H1 (cell line): ENCODE measurements around the gene AGPAT2. TPM values are rescaled to one million over a fixed set of nuclear protein-coding genes. Genes with fewer than 3 reads are reported as not detected.

Experiments used
- CTCF ChIA-PET: fragments of 300-600 bp; sonication (Branson Sonifier 250); formaldehyde crosslinking; loops from one replicate; lab custom pipeline; 2021; ENCODE audit not compliant: partially characterized antibody; lab: Charles Lee
- POLR2A ChIA-PET: fragments of 300-600 bp; sonication (Branson Sonifier 250); formaldehyde crosslinking; loops from one replicate; lab custom pipeline; 2021; ENCODE audit warnings: inconsistent platforms; ENCODE audit not compliant: partially characterized antibody; lab: Charles Lee
- DNase-seq, 2 experiments: peaks; one replicate each; pipeline versions ENCODE4 v3.0.0 to v3.0.0-alpha.2; 2010 to 2022; ENCODE audit warnings: low spot score in 2 of 2, low read depth in 1 of 2, mixed read lengths in 1 of 2
- FAIRE-seq: peaks from 2 replicates; lab custom pipeline; 2011; peaks lifted over from hg19 to GRCh38; lab: Jason Lieb, UNC
- H2AFZ ChIP-seq: 2 replicates; pipeline ENCODE4 v1.8.1; 2012; ENCODE audit warnings: low read length, inconsistent platforms
- H2AK5ac ChIP-seq: 2 replicates; pipeline ENCODE4 v1.6.1; 2013; ENCODE audit warnings: low read depth, low read length
- H2BK120ac ChIP-seq: replicated peaks from 2 replicates; pipeline ENCODE3; 2013; ENCODE audit warnings: low read depth, low read length, inconsistent platforms
- H2BK12ac ChIP-seq: 2 replicates; pipeline ENCODE4 v1.6.1; 2013; ENCODE audit warnings: low read depth, low read length
- H2BK15ac ChIP-seq: 2 replicates; pipeline ENCODE4 v1.6.1; 2013; ENCODE audit warnings: low read length
- H2BK20ac ChIP-seq: 2 replicates; pipeline ENCODE4 v1.6.1; 2013; ENCODE audit warnings: low read length
- H2BK5ac ChIP-seq: 2 replicates; pipeline ENCODE4 v1.6.1; 2013; ENCODE audit warnings: low read depth, low read length
- H3K14ac ChIP-seq: 2 replicates; pipeline ENCODE4 v1.6.1; 2013; ENCODE audit warnings: inconsistent platforms; ENCODE audit not compliant: insufficient read length
- H3K18ac ChIP-seq: 2 replicates; pipeline ENCODE4 v1.6.1; 2013; ENCODE audit warnings: low read length; ENCODE audit errors: extremely low read depth
- H3K23ac ChIP-seq: 2 replicates; pipeline ENCODE4 v1.6.1; 2013; ENCODE audit warnings: inconsistent platforms; ENCODE audit not compliant: insufficient read length
- H3K23me2 ChIP-seq: 2 replicates; pipeline ENCODE4 v1.6.1; 2013; ENCODE audit warnings: low read depth, low read length
- H3K27ac ChIP-seq: 2 replicates; pipeline ENCODE4 v1.6.1; 2011; ENCODE audit warnings: low read depth, low read length, inconsistent platforms
- H3K27me3 ChIP-seq, 4 experiments: replicated peaks in 1 of 4; 1 replicate in 1 of 4; 2 replicates in 3 of 4; pipeline versions ENCODE4 v1.6.1 to v1.8.1; 2011 to 2013; ENCODE audit warnings: low read length in 3 of 4, mild to moderate bottlenecking in 3 of 4, inconsistent platforms in 2 of 4, mixed read lengths in 2 of 4, moderate library complexity in 1 of 4; ENCODE audit not compliant: control insufficient read depth in 3 of 4, insufficient read depth in 3 of 4; ENCODE audit errors: extremely low read depth in 1 of 4
- H3K36me3 ChIP-seq, 4 experiments: 2 replicates each; pipeline versions ENCODE4 v1.6.1 to v1.8.1; 2011 to 2013; ENCODE audit warnings: mild to moderate bottlenecking in 4 of 4, low read length in 3 of 4, moderate library complexity in 2 of 4, control low read depth in 1 of 4, inconsistent platforms in 1 of 4; ENCODE audit not compliant: insufficient read depth in 4 of 4, control insufficient read depth in 2 of 4
- H3K4ac ChIP-seq: replicated peaks from 2 replicates; pipeline ENCODE3; 2013; ENCODE audit warnings: low read length, low read depth, mixed read lengths, inconsistent platforms; ENCODE audit not compliant: insufficient read length
- H3K4me1 ChIP-seq, 4 experiments: replicated peaks in 1 of 4; 1 replicate in 1 of 4; 2 replicates in 3 of 4; pipeline versions ENCODE4 v1.6.1 to v1.8.1; 2011 to 2013; ENCODE audit warnings: low read length in 3 of 4, inconsistent platforms in 2 of 4, mixed read lengths in 1 of 4; ENCODE audit not compliant: insufficient read depth in 4 of 4, control insufficient read depth in 3 of 4
- H3K4me2 ChIP-seq, 2 experiments: 2 replicates each; pipeline versions ENCODE4 v1.6.1 to v1.8.1; 2011 to 2013; ENCODE audit warnings: low read depth in 2 of 2, low read length in 2 of 2, control low read depth in 1 of 2, inconsistent platforms in 1 of 2, mild to moderate bottlenecking in 1 of 2; ENCODE audit not compliant: insufficient read depth in 1 of 2
- H3K4me3 ChIP-seq, 4 experiments: fragments of 200-600, 300-600 bp in 1 of 4; sonication (generic), shearing (Covaris generic), sonication (Bioruptor Twin) in 1 of 4; 2 replicates each; pipeline versions ENCODE4 v1.5.1 to v1.8.1; 2011 to 2016; ENCODE audit warnings: low read length in 4 of 4, low read depth in 3 of 4, control low read depth in 2 of 4, inconsistent platforms in 2 of 4, mild to moderate bottlenecking in 2 of 4, mixed read lengths in 1 of 4, moderate library complexity in 1 of 4; ENCODE audit not compliant: insufficient read depth in 2 of 4; ENCODE audit errors: extremely low read depth in 1 of 4
- H3K56ac ChIP-seq: replicated peaks from 2 replicates; pipeline ENCODE3; 2013; ENCODE audit warnings: low read depth, mild to moderate bottlenecking, mixed read lengths, low read length, inconsistent platforms; ENCODE audit not compliant: insufficient read length
- H3K79me1 ChIP-seq: 2 replicates; pipeline ENCODE4 v1.6.1; 2013; ENCODE audit warnings: low read depth, low read length, control low read depth
- H3K79me2 ChIP-seq, 2 experiments: 2 replicates each; pipeline versions ENCODE4 v1.6.1 to v1.8.1; 2012 to 2013; ENCODE audit warnings: low read length in 2 of 2, mild to moderate bottlenecking in 2 of 2, inconsistent platforms in 1 of 2; ENCODE audit not compliant: insufficient read depth in 2 of 2, control insufficient read depth in 1 of 2
- H3K9ac ChIP-seq, 4 experiments: replicated peaks in 1 of 4; 1 replicate in 1 of 4; 2 replicates in 3 of 4; pipeline versions ENCODE4 v1.6.1 to v1.8.1; 2011 to 2013; ENCODE audit warnings: low read depth in 3 of 4, low read length in 3 of 4, control low read depth in 2 of 4, mild to moderate bottlenecking in 2 of 4, moderate library complexity in 2 of 4, inconsistent platforms in 1 of 4; ENCODE audit errors: extremely low read depth in 1 of 4
- H3K9me3 ChIP-seq, 2 experiments: 2 replicates each; pipeline versions ENCODE4 v1.6.1 to v1.8.1; 2012 to 2013; ENCODE audit warnings: mild to moderate bottlenecking in 2 of 2, moderate library complexity in 2 of 2, control low read depth in 1 of 2, inconsistent platforms in 1 of 2, low read depth in 1 of 2, low read length in 1 of 2, mixed read lengths in 1 of 2; ENCODE audit not compliant: insufficient read depth in 2 of 2
- H4K20me1 ChIP-seq, 2 experiments: replicated peaks in 1 of 2; 2 replicates each; pipeline versions ENCODE3 to v1.8.1; 2011 to 2013; ENCODE audit warnings: inconsistent platforms in 2 of 2, low read length in 2 of 2, mild to moderate bottlenecking in 1 of 2; ENCODE audit not compliant: insufficient read depth in 2 of 2, control insufficient read depth in 1 of 2
- H4K5ac ChIP-seq: 2 replicates; pipeline ENCODE4 v1.6.1; 2013; ENCODE audit warnings: low read length, low read depth, mixed read lengths, inconsistent platforms; ENCODE audit not compliant: insufficient read length
- H4K8ac ChIP-seq: 2 replicates; pipeline ENCODE4 v1.8.0; 2013; ENCODE audit warnings: mild to moderate bottlenecking, moderate library complexity, low read length, inconsistent platforms; ENCODE audit not compliant: insufficient read depth; ENCODE audit errors: extremely low read depth
- H4K91ac ChIP-seq: replicated peaks from 2 replicates; pipeline ENCODE3; 2013; ENCODE audit warnings: low read length, mixed read lengths, inconsistent platforms; ENCODE audit not compliant: insufficient read length
- GTF2F1 ChIP-seq: IDR thresholded peaks from 2 replicates; pipeline ENCODE4 v1.6.1; 2012; ENCODE audit warnings: low read depth, low read length, improper control_type of control experiment, borderline replicate concordance
- PHF8 ChIP-seq: fragments of 200-600 bp; sonication (generic); conservative IDR thresholded peaks from 2 replicates; pipeline ENCODE4 v1.7.1; 2012; ENCODE audit warnings: low read depth, mild to moderate bottlenecking, inconsistent platforms, low read length, moderate library complexity
- POU5F1 ChIP-seq: IDR thresholded peaks from 2 replicates; pipeline ENCODE4 v1.6.1; 2011; ENCODE audit warnings: low read depth, mild to moderate bottlenecking, low read length, moderate library complexity
- WGBS, 2 experiments: shearing (Covaris generic) in 1 of 2; methylation state at CpG; one replicate each; pipeline versions ENCODE4 v1.1.6 to v1.1.7; 2013 to 2015; ENCODE audit warnings: low lambda C conversion rate in 2 of 2, mixed read lengths in 2 of 2, inconsistent platforms in 1 of 2, low coverage in 1 of 2, missing lambda C conversion rate in 1 of 2; ENCODE audit not compliant: insufficient replicate concordance in 2 of 2, insufficient coverage in 1 of 2, insufficient read length in 1 of 2; ENCODE audit errors: extremely low coverage in 1 of 2, missing lambda C conversion rate in 1 of 2; 5-methylcytosine and 5-hydroxymethylcytosine counted together
- polyA plus RNA-seq, 7 experiments: library from polyadenylated mRNA; depleted of rRNA in 3 of 7; stranded (reverse) in 5 of 7; unstranded in 2 of 7; fragments of >200 nt in 5 of 7; fragments of 200-250 nt in 2 of 7; gene quantifications; 1 replicate in 5 of 7; 2 replicates in 1 of 7; 4 replicates in 1 of 7; pipeline versions ENCODE4 v1.2.1 to v1.2.3, GENCODE V29; 2011 to 2013; ENCODE audit warnings: missing spikeins in 2 of 7, mixed read lengths in 2 of 7
- total RNA-seq: library from RNA; stranded (reverse); fragmentation: NEBNext Ultra II Directional; extraction: Animal tissue kit (Norgen Biotek cat#: 25700); gene quantifications from 2 replicates; pipeline ENCODE4 v1.2.1, GENCODE V29; 2021

Gene AGPAT2
- total and polyA plus RNA-seq, 2 of the 8 experiments (the other 6 are each of a cell fraction or from before 2014, with no cell fraction given): 31.6 to 37.6 TPM

- Histone ChIP-seq H3K4me1 (peaks cover 0 to 13% (median 5%) of the 10 kb centered on the region in 4 experiments; a peak in 5 of 7 replicates), H4K8ac (no peak overlapping the region), H3K4me3 (no peak overlapping the region), H4K91ac (no peak overlapping the region), H3K14ac (no peak overlapping the region), H2BK12ac (no peak overlapping the region), H2BK5ac (no peak overlapping the region), H3K4ac (no peak overlapping the region), H2BK15ac (no peak overlapping the region), H3K27ac (no peak overlapping the region), H3K23me2 (no peaks in the 10 kb centered on the region), H3K56ac (no peak overlapping the region), H3K18ac (no peak overlapping the region), H4K20me1 (no peaks in the 10 kb centered on the region)
- DNase-seq: no peak
- 92% methylated on average over 10 of the region's 11 CpGs; no CpG with 5 or more reads in 1 of the 2 experiments for whole genome bisulfite sequencing, 2 experiments
- TF ChIP-seq PHF8 (no peak), GTF2F1 (no peak), POU5F1 (no peak)
- TF ChIP-seq, all 59 proteins: peak for 0
- no peak for FAIRE-seq
- no peaks in the 10 kb centered on the region for H3K27me3 ChIP-seq
- H2BK20ac ChIP-seq: no peak overlapping the region
- no peak overlapping the region for H2BK120ac ChIP-seq
- no peak overlapping the region for H2AFZ ChIP-seq
- POLR2A ChIA-PET: interaction anchor here (1.0 kb wide), 3 partner anchors 10 to 29 kb away, joined by 3 to 4 read pairs (median 3); no protein-coding TSS in a partner anchor
- H3K9me3 ChIP-seq: no peaks in the 10 kb centered on the region
- H3K4me2 ChIP-seq: no peak overlapping the region
- no peak overlapping the region for H4K5ac ChIP-seq
- no peaks in the 10 kb centered on the region for H3K79me2 ChIP-seq
- CTCF ChIA-PET: interaction anchor here (0.6 to 1.7 kb wide), 9 partner anchors 9 to 222 kb away, joined by 3 to 4 read pairs (median 3); no protein-coding TSS in a partner anchor
- no peaks in the 10 kb centered on the region for H3K79me1 ChIP-seq
- H3K36me3 ChIP-seq: no peaks in the 10 kb centered on the region
- H3K9ac ChIP-seq: no peak overlapping the region
- no peak overlapping the region for H3K23ac ChIP-seq
- no peak overlapping the region for H2AK5ac ChIP-seq
Observed at GRCh38 chr9:136698635-136699246, 11.5 kb upstream of the AGPAT2 start.
